WTC11 (cell line): ENCODE results near the gene CREB1.

ENCODE experiments used
- ATF3 ChIP-seq: sonication (generic); formaldehyde crosslinking; conservative IDR thresholded peaks from 2 replicates; pipeline ENCODE4 v1.8.1; 2022; ENCODE audit warnings: mild to moderate bottlenecking, missing genetic modification reagents
- CREB1 ChIP-seq: sonication (generic); formaldehyde crosslinking; IDR thresholded peaks from 2 replicates; pipeline ENCODE4 v1.8.0; 2023; ENCODE audit warnings: mild to moderate bottlenecking, missing genetic modification reagents
- CTCF ChIP-seq: fragments of 200-600 bp; IDR thresholded peaks from 2 replicates; pipeline ENCODE4 v1.8.0; 2022; ENCODE audit warnings: antibody characterized with exemption
- NFYB ChIP-seq: sonication (generic); formaldehyde crosslinking; conservative IDR thresholded peaks from 2 replicates; pipeline ENCODE4 v1.8.0; 2022; ENCODE audit warnings: low read depth, missing genetic modification reagents
- PREB ChIP-seq: sonication (generic); formaldehyde crosslinking; IDR thresholded peaks from 2 replicates; pipeline ENCODE4 v1.8.1; 2022; ENCODE audit warnings: mild to moderate bottlenecking, missing genetic modification reagents, moderate library complexity, borderline replicate concordance
- TCF7 ChIP-seq: sonication (generic); formaldehyde crosslinking; IDR thresholded peaks from 2 replicates; pipeline ENCODE4 v1.8.0; 2022; ENCODE audit warnings: mild to moderate bottlenecking, low read depth, missing genetic modification reagents, moderate library complexity
- USF2 ChIP-seq: sonication (generic); formaldehyde crosslinking; IDR thresholded peaks from 2 replicates; pipeline ENCODE4 v1.8.1; 2023; ENCODE audit warnings: mild to moderate bottlenecking, missing genetic modification reagents, moderate library complexity
- ZNF138 ChIP-seq: sonication (generic); formaldehyde crosslinking; conservative IDR thresholded peaks from 2 replicates; pipeline ENCODE4 v1.8.1; 2022; ENCODE audit warnings: mild to moderate bottlenecking, moderate library complexity, missing genetic modification reagents

- TF ChIP-seq ZNF138 (CRISPR knock-in tag) (no peak), CTCF (no peak), NFYB (CRISPR knock-in tag) (no peak), PREB (no peak), CREB1 (CRISPR knock-in tag) (no peak), ATF3 (CRISPR knock-in tag) (no peak), USF2 (CRISPR knock-in tag) (no peak), TCF7 (CRISPR knock-in tag) (no peak)
Observed at GRCh38 chr2:207528980-207529329, 807 bp upstream of the CREB1 start.
